Gastrocnemius medialis (tissue), 4 donors: ENCODE measurements around the gene FBXO46. TPM values are rescaled to one million over a fixed set of nuclear protein-coding genes. Genes with fewer than 3 reads are reported as not detected.

ENCODE experiments used
- ATAC-seq, 2 donors: fragments of 150-250 bp; one replicate each; pipeline ENCODE4 v1.9.1; 2016
- DNase-seq, 2 donors: peaks; one replicate each; pipeline ENCODE4 v3.0.0-alpha.2; 2019
- H3K27ac ChIP-seq, 4 donors: fragments of 200-600 bp; sonication (generic); 1 replicate in 1 of 4; 2 replicates in 3 of 4; pipeline ENCODE4 v1.5.1; 2016 to 2018; ENCODE audit warnings: mild to moderate bottlenecking in 2 of 4, moderate library complexity in 1 of 4
- H3K27me3 ChIP-seq, 3 donors: fragments of 200-600 bp; sonication (generic) in 2 of 3; 1 replicate in 1 of 3; 2 replicates in 2 of 3; pipeline versions ENCODE4 v1.5.1 to v1.6.0; 2016 to 2019; ENCODE audit warnings: mild to moderate bottlenecking in 1 of 3, moderate library complexity in 1 of 3
- H3K36me3 ChIP-seq, 2 donors: fragments of 200-600 bp; sonication (generic) in 1 of 2; one replicate each; pipeline ENCODE4 v1.5.1; 2017 to 2018
- H3K4me1 ChIP-seq, 2 donors: fragments of 200-600 bp; sonication (generic) in 1 of 2; one replicate each; pipeline ENCODE4 v1.5.1; 2016 to 2017; ENCODE audit warnings: mild to moderate bottlenecking in 2 of 2
- H3K4me3 ChIP-seq, 4 donors: fragments of 200-600 bp; sonication (generic) in 3 of 4; 1 replicate in 1 of 4; 2 replicates in 3 of 4; pipeline ENCODE4 v1.5.1; 2016 to 2019; ENCODE audit warnings: mild to moderate bottlenecking in 2 of 4
- H3K9me3 ChIP-seq, 3 donors: fragments of 200-600 bp; sonication (generic) in 2 of 3; 1 replicate in 1 of 3; 2 replicates in 2 of 3; pipeline ENCODE4 v1.5.1; 2016 to 2019
- POLR2A ChIP-seq, 2 donors: fragments of 450-650 bp; IDR thresholded peaks; one replicate each; pipeline ENCODE4 v1.6.1; 2017; ENCODE audit warnings: antibody characterized with exemption in 2 of 2, mild to moderate bottlenecking in 2 of 2, moderate library complexity in 2 of 2
- in situ Hi-C, 4 donors: fragments of 200-750 bp; cut with MboI; loops; one replicate each; pipeline versions ENCODE4 v1.15.0 to v1.8.0; 2017; ENCODE audit warnings: low sequenced_read_pairs in 4 of 4
- intact Hi-C: fragments of 100-400 bp; cut with DNase I; formaldehyde crosslinking; loops from one replicate; pipeline ENCODE4 v1.15.1; 2023; ENCODE audit warnings: low total_unique reads
- total RNA-seq, 4 donors: library from RNA; depleted of rRNA; stranded (reverse); fragments of >200 nt; gene quantifications; one replicate each; pipeline versions ENCODE4 v1.1.0 to v1.2.3, GENCODE V29; 2016
- TF ChIP-seq, protein P1 (sequence below), 5 experiments: fragments of 450-650 bp in 3 of 5; fragments of 200-600 bp in 2 of 5; sonication (generic) in 2 of 5; IDR thresholded peaks in 4 of 5; conservative IDR thresholded peaks in 1 of 5; 1 replicate in 4 of 5; 2 replicates in 1 of 5; pipeline ENCODE4 v1.5.1; 2016 to 2019; ENCODE audit warnings: antibody characterized with exemption in 5 of 5, mild to moderate bottlenecking in 3 of 5, moderate library complexity in 3 of 5

The FBXO46 gene
- total RNA-seq, 4 donors from 2014 or later, result 6.6 to 14.3 (median 8.7) TPM

DNA sequence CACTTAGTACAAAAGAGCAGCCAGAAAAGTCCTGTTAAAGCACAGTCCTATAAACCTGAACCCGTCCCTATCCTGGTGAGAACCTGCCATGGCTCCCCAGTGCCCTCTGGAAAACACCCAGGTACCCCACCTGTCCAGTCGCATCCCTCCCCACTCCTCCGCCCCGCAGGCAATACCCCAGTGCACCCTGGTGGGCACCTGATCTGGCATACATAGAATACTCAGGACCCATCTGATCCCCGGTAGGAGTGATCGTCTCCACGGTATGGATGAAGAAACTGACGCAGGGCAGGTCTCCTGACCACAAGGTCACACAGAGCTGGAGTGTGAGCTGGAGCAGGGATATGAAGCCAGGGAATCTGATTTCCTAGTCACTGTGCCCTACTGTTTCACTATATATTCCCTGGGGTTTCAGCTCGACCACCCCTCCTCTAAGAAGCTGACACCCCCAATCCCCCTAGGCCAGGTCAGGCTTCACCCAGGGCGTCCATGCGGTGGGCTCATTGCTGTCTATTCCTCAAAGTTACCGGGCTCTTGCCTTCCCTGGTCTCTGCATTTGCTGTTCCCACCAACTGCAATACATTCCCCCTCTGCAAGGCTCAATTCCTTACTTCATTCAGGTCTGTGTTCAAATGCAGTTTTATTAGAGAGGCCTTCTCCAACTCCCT lies 12.6 kb downstream of the FBXO46 start:
- Histone ChIP-seq H3K36me3 (no peaks in the 10 kb centered on the region), H3K27me3 (no peaks in the 10 kb centered on the region), H3K27ac (peak overlapping the region; percentile 88 to 95 (median 92)), H3K9me3 (no peaks in the 10 kb centered on the region), H3K4me3 (peak overlapping the region; percentile 57 to 76 (median 66)), H3K4me1 (peaks cover 16 to 17% of the 10 kb centered on the region in 2 donors)
- DNase-seq (peak in 1 of 2 donors; percentile 56), ATAC-seq (peak; percentile 17 to 35)
- in situ Hi-C loops (no loop called here), intact Hi-C loops (loop anchor here (1.0 to 10.0 kb wide), 7 partner anchors 12 to 913 kb away; partner anchors contain the start of genes BCAM, ERCC1, FBXO46 and QPCTL)
- TF ChIP-seq POLR2A (IDR thresholded peaks at IDR 0.05), result no peak
- TF ChIP-seq, protein P1, sequence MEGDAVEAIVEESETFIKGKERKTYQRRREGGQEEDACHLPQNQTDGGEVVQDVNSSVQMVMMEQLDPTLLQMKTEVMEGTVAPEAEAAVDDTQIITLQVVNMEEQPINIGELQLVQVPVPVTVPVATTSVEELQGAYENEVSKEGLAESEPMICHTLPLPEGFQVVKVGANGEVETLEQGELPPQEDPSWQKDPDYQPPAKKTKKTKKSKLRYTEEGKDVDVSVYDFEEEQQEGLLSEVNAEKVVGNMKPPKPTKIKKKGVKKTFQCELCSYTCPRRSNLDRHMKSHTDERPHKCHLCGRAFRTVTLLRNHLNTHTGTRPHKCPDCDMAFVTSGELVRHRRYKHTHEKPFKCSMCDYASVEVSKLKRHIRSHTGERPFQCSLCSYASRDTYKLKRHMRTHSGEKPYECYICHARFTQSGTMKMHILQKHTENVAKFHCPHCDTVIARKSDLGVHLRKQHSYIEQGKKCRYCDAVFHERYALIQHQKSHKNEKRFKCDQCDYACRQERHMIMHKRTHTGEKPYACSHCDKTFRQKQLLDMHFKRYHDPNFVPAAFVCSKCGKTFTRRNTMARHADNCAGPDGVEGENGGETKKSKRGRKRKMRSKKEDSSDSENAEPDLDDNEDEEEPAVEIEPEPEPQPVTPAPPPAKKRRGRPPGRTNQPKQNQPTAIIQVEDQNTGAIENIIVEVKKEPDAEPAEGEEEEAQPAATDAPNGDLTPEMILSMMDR (IDR thresholded peaks at IDR 0.05 in 4 of 5, conservative IDR thresholded peaks at IDR 0.05 in 1 of 5), result no peak

DNA sequence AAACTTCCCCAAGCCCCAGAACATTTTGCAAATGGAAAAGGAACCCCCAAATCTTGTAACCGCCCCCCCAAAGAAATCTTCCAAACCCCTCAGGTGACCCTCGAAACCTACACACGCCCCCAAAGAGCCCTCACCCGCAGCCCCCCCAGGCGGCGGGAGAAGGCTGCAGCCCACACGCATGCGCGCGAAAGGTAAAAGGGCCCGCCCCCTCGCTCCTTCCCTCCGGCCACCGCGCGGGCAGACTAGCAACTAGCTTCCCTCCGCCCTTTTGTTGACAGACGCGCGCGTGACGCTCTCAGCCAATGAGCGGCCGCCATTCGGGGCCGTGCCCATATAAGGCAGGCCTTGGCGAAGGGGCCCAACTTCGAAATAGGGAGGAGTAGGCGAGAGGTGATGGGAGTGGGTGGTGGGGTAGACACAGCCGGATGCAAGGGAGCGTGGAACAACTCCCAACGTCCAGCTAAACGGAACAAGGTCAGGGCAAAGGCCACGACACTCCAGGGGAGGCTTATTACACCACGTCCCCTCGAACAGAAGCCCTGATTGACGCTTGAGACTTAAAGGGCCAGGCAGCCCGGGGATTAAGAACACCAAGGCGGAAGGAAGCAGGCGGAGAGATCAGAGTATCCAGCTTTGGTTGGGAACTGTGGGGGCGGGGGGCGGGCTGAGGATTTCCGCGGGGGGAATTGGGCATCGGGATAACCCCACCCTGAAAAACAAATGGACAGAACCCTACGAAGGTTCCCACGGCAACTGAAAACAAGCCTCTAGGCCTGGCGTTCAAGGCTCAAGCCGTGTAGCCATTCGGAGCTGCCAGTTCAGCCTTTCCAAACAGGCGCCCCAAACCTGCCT lies 13.3 kb downstream of the FBXO46 start:
- ATAC-seq (peak; percentile 96 to 98), DNase-seq (peak; percentile 99 to 100)
- intact Hi-C loops, result loop anchor here (1.0 to 10.0 kb wide), 7 partner anchors 13 to 913 kb away; partner anchors contain the start of genes BCAM, ERCC1, FBXO46 and QPCTL
- H3K36me3 ChIP-seq, result no peaks in the 10 kb centered on the region
- peak overlapping the region; percentile 74 to 82 (median 76) for H3K4me3 ChIP-seq
- TF ChIP-seq POLR2A (IDR thresholded peaks at IDR 0.05), result peak; percentile 55 to 75
- TF ChIP-seq, protein P1 (IDR thresholded peaks at IDR 0.05 in 4 of 5, conservative IDR thresholded peaks at IDR 0.05 in 1 of 5), result peak in 3 of 5 experiments; percentile 26 to 42 (median 37)
- H3K27ac ChIP-seq, result peak overlapping the region; percentile 88 to 95 (median 92)
- peaks cover 12 to 17% of the 10 kb centered on the region in 2 donors for H3K4me1 ChIP-seq
- H3K9me3 ChIP-seq, result no peaks in the 10 kb centered on the region
- no peaks in the 10 kb centered on the region for H3K27me3 ChIP-seq
- in situ Hi-C loops, result no loop called here

DNA sequence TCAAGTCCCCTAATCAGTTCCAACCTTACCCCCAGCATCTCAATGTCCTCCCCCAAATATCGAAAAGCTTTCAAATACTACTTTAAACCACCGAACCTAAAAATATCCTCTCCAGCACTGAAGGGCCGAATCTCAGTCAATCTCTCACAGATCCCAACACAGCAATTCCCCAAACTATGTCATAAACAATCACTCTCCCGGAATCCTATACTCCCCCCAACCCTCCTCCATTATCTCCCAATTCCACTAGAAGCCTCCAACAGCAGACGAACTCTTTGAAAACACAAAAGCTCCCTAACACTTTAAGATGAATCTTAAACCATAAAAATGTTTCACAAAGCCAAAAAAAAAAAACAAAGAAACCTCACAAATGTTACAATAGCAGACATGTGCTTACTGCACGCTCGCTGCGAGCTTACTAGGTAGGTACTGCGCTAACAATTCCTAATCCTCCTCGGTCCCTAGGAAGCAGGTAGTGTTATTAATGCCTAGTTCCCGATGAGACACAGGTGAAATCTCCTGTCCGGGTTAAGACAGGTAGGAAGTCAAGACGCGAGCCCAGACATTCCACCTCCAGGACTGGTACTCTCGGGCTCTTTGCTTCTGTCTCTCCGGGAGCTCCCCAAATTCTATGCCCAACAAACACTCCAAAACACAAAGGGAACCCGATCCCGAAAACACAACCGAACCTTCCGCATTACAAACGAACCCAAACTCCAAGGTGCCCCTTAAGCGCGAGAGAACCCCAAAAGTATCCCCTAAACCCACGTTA lies 14.2 kb downstream of the FBXO46 start:
- ATAC-seq (peak; percentile 9 to 15), DNase-seq (peak in 1 of 2 donors; percentile 31)
- TF ChIP-seq, protein P1 (IDR thresholded peaks at IDR 0.05 in 4 of 5, conservative IDR thresholded peaks at IDR 0.05 in 1 of 5), result no peak
- no peak for TF ChIP-seq POLR2A (IDR thresholded peaks at IDR 0.05)
- H3K27ac ChIP-seq, result peak overlapping the region; percentile 88 to 95 (median 92)
- H3K4me3 ChIP-seq, result peak overlapping the region; percentile 74 to 82 (median 76)
- H3K9me3 ChIP-seq, result no peaks in the 10 kb centered on the region
- in situ Hi-C loops (no loop called here), intact Hi-C loops (loop anchor here (1.0 to 10.0 kb wide), 7 partner anchors 14 to 912 kb away; partner anchors contain the start of genes BCAM, ERCC1, FBXO46 and QPCTL)
- no peaks in the 10 kb centered on the region for H3K27me3 ChIP-seq
- H3K36me3 ChIP-seq, result peaks cover 0 to 5% of the 10 kb centered on the region in 2 donors
- H3K4me1 ChIP-seq, result peaks cover 12 to 17% of the 10 kb centered on the region in 2 donors

DNA sequence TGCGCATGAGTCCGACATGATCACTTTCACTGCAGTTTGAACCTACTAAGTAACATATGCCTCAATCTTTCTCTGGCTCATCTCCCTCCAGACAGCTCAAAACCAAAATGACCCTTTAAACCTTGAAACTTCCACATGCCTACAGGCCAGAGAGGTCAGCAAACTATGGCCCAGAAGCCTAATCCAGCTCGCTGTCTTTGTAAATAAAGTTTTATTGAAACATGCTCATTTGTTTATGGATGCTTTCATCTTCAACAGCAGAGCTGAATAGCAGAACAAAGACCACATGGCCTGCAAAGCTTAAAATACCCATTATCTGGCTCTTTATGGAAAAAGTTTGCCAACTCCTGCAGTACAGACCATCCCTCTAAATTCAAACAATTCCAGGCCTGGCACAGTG lies 15.6 kb downstream of the FBXO46 start:
- TF ChIP-seq, protein P1 (IDR thresholded peaks at IDR 0.05 in 4 of 5, conservative IDR thresholded peaks at IDR 0.05 in 1 of 5), result no peak
- no peak for TF ChIP-seq POLR2A (IDR thresholded peaks at IDR 0.05)
- Histone ChIP-seq H3K4me3 (no peak overlapping the region), H3K4me1 (peaks cover 12 to 17% of the 10 kb centered on the region in 2 donors), H3K27ac (no peak overlapping the region), H3K27me3 (no peaks in the 10 kb centered on the region), H3K36me3 (peaks cover 0 to 6% of the 10 kb centered on the region in 2 donors), H3K9me3 (no peaks in the 10 kb centered on the region)
- in situ Hi-C loops, result no loop called here
- DNase-seq, result no peak
- ATAC-seq, result no peak
- intact Hi-C loops, result loop anchor here (5.0 to 10.0 kb wide), 3 partner anchors 82 to 910 kb away; partner anchors contain the start of genes BCAM and ERCC1
